ENCODE measurements around the gene NRP2.

Gene NRP2

GRCh38 chr2:205687641-205687956, 5.3 kb downstream of the NRP2 start:
- DNase-seq (ENCODE audit: low read depth), result no peak

- DNase-seq (ENCODE audit: low read depth), result no peak
Observed at GRCh38 chr2:205688417-205689200, 6.3 kb downstream of the NRP2 start.

- DNase-seq (ENCODE audit: low read depth), result no peak
Observed at GRCh38 chr2:205689820-205690219, 7.5 kb downstream of the NRP2 start.

- DNase-seq (ENCODE audit: low read depth), result no peak
Observed at GRCh38 chr2:205692104-205692503, 9.8 kb downstream of the NRP2 start.

- no peak for DNase-seq (ENCODE audit: low read depth)
Observed at GRCh38 chr2:205694256-205694655, 12.0 kb downstream of the NRP2 start.

- no peak for DNase-seq (ENCODE audit: low read depth)
Observed at GRCh38 chr2:205695460-205695991, 13.2 kb downstream of the NRP2 start.

- DNase-seq (ENCODE audit: low read depth), result no peak
Observed at GRCh38 chr2:205696331-205696926, 14.1 kb downstream of the NRP2 start.

GRCh38 chr2:205696927-205697441, 14.7 kb downstream of the NRP2 start:
- no peak for DNase-seq (ENCODE audit: low read depth)

- DNase-seq (ENCODE audit: low read depth), result no peak
Observed at GRCh38 chr2:205698286-205699268, 16.3 kb downstream of the NRP2 start.

GRCh38 chr2:205699515-205700289, 17.4 kb downstream of the NRP2 start:
- DNase-seq (ENCODE audit: low read depth), result no peak

GRCh38 chr2:205700331-205701132, 18.2 kb downstream of the NRP2 start:
- no peak for DNase-seq (ENCODE audit: low read depth)

GRCh38 chr2:205701509-205701908, 19.2 kb downstream of the NRP2 start:
- no peak for DNase-seq (ENCODE audit: low read depth)

- DNase-seq (ENCODE audit: low read depth), result no peak
Observed at GRCh38 chr2:205702576-205702975, 20.3 kb downstream of the NRP2 start.

GRCh38 chr2:205703471-205704126, 21.3 kb downstream of the NRP2 start:
- DNase-seq (ENCODE audit: low read depth), result no peak

- DNase-seq (ENCODE audit: low read depth), result no peak
Observed at GRCh38 chr2:205704127-205704741, 21.9 kb downstream of the NRP2 start.

GRCh38 chr2:205705511-205706349, 23.4 kb downstream of the NRP2 start:
- DNase-seq (ENCODE audit: low read depth), result no peak

- DNase-seq (ENCODE audit: low read depth), result no peak
Observed at GRCh38 chr2:205706769-205707381, 24.6 kb downstream of the NRP2 start.

GRCh38 chr2:205708231-205708631, 25.9 kb downstream of the NRP2 start:
- no peak for DNase-seq (ENCODE audit: low read depth)

Data from stimulated activated CD8-positive, alpha-beta memory T cell treated with anti-CD3 and anti-CD28 coated beads, Interleukin-7, amount 100 ng/mL, for 24 hours (primary cell).